Retinal pigment epithelial cell (primary cell): ENCODE data around the gene B3GNT3.

Source experiments
- DNase-seq: peaks from one replicate; pipeline ENCODE4 v3.0.0-alpha.2; 2010; ENCODE audit warnings: low read depth
- H3K4me3 ChIP-seq: 2 replicates; pipeline ENCODE4 v1.5.1; 2011; ENCODE audit warnings: mild to moderate bottlenecking, low read length, control low read depth, moderate library complexity
- TF ChIP-seq, protein P1 (sequence below): conservative IDR thresholded peaks from 2 replicates; pipeline ENCODE4 v1.5.1; 2011; ENCODE audit warnings: low read depth, low read length, control low read depth, inconsistent platforms

B3GNT3 gene, protein sequence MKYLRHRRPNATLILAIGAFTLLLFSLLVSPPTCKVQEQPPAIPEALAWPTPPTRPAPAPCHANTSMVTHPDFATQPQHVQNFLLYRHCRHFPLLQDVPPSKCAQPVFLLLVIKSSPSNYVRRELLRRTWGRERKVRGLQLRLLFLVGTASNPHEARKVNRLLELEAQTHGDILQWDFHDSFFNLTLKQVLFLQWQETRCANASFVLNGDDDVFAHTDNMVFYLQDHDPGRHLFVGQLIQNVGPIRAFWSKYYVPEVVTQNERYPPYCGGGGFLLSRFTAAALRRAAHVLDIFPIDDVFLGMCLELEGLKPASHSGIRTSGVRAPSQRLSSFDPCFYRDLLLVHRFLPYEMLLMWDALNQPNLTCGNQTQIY

DNA sequence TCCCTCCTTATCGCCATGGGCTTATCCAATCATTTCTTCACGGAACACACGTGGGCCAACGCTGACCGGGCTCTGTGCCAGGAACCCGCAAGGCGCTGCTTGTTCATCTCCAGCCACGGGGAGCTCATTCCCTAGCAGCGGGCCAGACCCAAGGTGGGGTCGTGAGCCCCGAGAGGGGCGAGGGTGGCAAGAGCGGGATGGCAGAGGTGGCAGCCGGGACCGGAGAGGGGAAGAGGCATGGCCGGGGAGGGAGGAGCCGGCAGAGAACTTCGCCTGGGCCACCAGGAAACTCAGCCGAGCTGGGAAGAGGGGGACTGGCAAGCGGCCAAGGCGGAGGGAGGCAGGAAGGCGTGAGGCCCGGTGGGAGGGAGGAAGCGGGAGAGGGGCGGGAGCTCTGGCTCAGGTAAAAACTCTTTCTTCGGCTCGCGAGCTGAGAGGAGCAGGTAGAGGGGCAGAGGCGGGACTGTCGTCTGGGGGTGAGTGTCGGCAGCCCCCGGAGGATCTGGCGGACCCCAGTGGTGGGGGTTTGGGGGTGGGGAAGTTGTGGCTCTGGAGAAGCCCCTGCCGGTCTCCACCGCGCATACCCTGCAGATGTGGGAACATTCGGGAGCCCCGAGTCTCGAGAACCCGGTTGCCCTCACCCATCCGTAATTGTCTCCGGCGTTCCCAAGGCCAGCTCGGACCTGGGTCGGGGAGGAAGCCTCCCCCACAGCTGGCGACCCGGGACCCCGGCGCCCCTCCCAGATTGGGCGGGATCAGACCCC, at the start of gene B3GNT3:
Gene B3GNT3 (plus strand): TSS at position 408 of the 764 bp plus-strand sequence. CDS start 12,670 bp downstream, outside the sequence.
- H3K4me3 ChIP-seq = no peak within 1 kb of the TSS
- TF ChIP-seq, protein P1, sequence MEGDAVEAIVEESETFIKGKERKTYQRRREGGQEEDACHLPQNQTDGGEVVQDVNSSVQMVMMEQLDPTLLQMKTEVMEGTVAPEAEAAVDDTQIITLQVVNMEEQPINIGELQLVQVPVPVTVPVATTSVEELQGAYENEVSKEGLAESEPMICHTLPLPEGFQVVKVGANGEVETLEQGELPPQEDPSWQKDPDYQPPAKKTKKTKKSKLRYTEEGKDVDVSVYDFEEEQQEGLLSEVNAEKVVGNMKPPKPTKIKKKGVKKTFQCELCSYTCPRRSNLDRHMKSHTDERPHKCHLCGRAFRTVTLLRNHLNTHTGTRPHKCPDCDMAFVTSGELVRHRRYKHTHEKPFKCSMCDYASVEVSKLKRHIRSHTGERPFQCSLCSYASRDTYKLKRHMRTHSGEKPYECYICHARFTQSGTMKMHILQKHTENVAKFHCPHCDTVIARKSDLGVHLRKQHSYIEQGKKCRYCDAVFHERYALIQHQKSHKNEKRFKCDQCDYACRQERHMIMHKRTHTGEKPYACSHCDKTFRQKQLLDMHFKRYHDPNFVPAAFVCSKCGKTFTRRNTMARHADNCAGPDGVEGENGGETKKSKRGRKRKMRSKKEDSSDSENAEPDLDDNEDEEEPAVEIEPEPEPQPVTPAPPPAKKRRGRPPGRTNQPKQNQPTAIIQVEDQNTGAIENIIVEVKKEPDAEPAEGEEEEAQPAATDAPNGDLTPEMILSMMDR = no peak
- DNase-seq = no peak

DNA sequence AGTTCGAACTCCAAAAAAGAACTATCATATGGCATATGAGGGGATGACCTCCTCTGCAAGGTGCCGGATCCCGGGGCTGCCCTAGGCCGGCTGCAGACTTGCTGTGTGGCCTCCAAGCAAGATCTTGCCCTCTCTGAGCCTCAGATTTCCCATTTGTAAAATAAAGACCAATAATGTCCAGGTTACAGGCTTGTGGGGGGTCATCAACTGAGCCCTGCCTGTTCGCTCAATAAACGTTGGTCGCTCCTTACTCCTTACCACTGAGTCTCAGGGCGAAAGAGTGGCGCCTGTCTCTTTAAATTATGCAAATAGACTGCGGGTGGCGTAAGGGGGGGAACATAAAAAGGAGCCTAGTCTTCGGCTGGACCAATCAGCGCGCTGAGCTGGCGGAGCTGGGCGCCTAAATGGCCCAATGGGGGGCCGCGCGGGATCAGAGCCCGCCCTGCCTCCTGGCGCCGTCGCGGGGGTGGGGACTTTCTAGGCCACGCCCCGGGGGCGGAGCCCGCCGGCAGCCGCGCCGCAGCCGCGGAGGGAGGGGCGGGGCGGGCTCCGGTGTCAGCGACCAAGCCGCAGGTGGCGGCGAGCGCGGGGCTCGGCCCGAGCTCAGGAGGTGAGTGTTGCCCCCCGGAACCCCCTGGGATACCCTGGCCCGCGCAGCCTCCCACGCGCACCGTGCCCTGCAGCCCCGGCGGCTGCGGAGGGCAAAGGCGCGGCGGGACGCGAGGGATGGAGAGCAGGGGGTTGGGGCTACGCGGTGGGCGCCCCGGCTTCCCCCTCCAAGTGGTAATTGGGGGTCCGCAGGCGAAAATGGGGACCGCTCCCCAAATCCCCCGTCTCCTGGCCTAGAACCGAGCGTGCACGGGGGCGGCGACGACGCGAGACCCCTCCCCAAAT, 47.5 kb upstream of the B3GNT3 start:
- peak overlapping the region; percentile 48 for H3K4me3 ChIP-seq
- TF ChIP-seq, protein P1 = no peak
- peak; percentile 68 for DNase-seq

DNA sequence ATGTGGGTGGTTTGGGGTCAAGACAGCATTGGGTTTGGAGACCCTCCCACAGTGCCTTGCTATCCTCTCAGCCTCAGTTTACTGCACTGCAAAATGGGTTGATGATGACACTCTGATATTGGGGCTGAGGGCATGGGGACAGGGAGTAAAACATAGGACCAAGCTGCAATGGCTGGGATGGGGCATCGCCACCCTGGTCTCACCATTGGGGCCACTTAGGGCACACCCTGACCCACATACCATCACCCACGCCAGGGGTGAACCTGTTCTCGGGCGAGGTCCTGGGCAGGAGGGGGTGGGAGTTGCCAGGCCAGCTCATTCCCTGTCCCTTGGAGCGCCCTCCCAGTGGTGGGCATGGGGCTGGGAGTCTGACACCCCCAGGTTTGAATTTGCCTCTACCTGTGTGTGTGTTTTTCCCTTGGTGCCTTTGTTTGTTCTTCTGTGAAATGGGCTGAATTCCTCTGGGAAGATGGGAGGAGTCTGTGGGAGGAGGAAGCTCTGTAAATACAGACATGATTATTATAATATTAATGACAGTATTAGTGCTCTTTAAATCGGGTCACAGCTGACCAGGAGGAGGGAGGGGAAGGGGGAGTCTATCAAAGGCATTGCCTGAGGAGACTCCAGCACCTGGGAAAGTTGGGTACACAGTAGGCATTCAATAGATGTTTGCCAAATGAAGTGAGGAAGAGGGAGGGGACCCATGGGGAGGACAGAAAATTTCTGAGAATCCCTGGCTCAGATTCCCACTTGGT, 45.9 kb upstream of the B3GNT3 start:
- H3K4me3 ChIP-seq = no peak overlapping the region
- DNase-seq = no peak
- TF ChIP-seq, protein P1 = no peak

DNA sequence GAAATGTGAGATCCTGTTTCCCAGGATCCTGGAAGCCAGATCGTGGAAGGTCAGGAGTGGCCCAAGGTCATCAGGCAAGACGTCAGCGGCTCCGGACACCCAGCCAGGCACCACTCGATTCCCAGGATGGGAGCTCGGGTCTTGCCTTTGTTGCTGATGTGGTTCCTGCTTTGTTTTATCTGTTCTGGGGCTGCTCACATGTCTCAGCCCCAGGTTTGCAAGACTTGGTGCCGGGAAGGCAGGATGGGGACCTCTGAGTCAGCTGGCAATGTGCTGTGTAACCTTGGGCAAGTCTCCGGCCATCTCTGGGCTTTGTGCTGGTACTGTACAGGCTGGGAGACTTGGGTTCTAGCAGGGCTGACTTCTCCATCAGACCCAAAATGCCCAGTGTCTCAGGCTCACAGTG, 45.0 kb upstream of the B3GNT3 start:
- TF ChIP-seq, protein P1 = no peak
- no peak for DNase-seq
- H3K4me3 ChIP-seq = no peak overlapping the region

DNA sequence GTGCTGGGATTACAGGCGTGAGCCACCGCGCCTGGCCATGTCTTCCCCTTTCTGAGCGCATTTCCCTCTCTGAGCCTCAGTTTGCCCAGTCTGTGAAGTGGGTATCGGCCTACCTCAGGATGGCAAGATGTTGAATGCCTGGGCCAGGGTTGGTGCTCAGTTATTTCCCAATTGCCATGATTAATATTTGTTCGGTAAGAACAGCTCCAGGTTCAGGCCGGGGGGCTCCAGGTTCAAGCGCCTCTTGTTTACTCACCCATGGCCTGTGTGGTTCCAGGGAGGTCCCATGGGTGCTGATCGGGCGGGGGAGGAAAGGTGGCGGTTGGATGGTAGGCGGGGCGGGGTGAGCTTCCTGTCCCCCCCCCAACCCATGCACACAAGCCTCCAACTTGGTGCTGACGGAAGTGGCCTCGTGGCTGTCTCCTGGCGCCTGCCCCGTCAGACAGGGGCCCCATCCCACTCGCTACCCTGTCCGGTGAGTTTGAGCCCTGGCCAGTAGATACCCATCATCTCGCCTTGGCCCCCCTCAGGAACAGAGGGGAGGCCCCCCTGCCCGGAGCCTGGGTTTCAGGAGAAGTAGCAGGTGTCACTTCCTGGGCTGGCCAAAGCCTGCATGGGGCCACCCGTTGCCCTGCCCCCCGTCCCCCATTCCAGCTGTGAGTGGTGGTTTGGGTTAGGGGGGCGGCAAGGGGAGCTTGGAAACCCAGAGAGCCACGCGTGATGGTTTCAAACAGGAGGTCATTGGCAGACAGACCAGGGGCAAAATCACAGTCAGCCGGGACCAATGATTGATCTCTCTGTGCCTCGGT, 43.6 kb upstream of the B3GNT3 start, which contains the start of gene FCHO1:
Gene FCHO1 (plus strand): TSS at position 375 of the 809 bp plus-strand sequence. CDS start 3,688 bp downstream, outside the sequence.
- DNase-seq = no peak
- TF ChIP-seq, protein P1 = no peak
- no peak within 1 kb of the TSS for H3K4me3 ChIP-seq
